NOMO-1 (cell line): ENCODE results near the gene ZFAND6.
A peak's percentile ranks its signal among the peaks of the same experiment; 100 is the strongest.

ENCODE experiments used
- DNase-seq, 2 experiments: peaks; one replicate each; lab custom pipeline; 2025; ENCODE audit not compliant: unreplicated experiment in 2 of 2; lab: John Stamatoyannopoulos, UW

Gene ZFAND6

GRCh38 chr15:80138961-80139360, 79.5 kb downstream of the ZFAND6 start:
- no peak for DNase-seq

DNA sequence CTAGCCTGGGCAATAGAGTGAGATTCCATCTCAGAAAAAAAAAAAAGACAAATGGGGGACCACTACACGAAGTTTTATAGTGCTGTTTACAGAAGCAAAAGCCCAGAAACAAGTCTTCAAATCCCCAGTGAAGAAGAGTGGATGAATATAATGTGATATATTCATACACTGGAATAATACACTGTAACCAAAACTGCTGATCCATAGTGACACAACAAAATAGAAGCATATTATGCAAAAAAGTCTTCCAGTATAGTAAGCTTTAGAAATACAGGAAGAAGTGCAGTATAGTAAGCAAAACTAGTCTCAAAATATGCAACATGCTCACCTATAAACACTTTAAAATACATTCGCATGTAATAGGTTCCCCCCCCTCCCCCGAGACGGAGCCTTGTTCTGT, 81.4 kb downstream of the ZFAND6 start:
- no peak for DNase-seq

GRCh38 chr15:80141916-80142598, 82.6 kb downstream of the ZFAND6 start:
- DNase-seq = no peak

- DNase-seq = no peak
These were observed 83.2 kb downstream of the ZFAND6 start for GRCh38 chr15:80142646-80143045.

GRCh38 chr15:80151148-80151547, 91.7 kb downstream of the ZFAND6 start:
- no peak for DNase-seq

- no peak for DNase-seq
These were observed 92.1 kb downstream of the ZFAND6 start for GRCh38 chr15:80151576-80151975.

DNA sequence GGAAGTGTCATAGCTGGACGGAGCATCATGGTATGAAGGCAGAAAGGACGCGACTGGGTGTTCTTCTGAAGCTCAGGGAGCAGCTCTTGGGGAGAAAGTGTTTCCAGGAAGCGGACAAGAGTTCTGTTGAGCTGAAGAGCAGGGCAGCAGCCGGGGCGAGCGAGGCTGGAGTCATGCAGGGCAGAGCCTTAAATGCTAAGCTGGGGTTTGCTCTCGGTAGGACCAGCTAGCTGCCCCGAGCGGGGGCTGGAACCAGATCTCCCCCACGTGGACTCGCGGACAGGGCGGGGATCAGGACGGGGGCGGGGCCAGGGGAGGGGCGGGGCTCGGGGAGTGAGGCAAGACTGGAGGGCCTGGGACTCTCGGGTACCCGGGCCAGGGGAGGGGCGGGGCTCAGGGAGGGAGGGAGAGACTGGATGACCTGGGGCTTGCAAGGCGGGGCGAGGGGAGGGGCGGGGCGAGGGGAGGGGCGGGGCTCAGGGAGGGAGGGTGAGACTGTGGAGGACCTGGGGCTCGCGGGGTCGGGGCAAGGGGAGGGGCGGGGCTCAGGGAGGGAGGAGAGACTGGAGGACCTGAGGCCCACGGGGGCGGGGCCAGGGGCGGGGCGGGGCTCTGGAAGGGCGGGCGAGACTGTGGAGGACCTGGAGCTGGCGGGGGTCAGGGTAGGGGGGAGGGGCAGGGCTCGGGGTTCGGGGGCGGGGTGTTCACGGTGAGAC, 92.9 kb downstream of the ZFAND6 start:
- DNase-seq = peak; percentile 70 to 88

GRCh38 chr15:80152896-80153876, 93.7 kb downstream of the ZFAND6 start, which contains the start of gene FAH:
FAH (plus strand) TSS chr15:80152999; CDS start chr15:80153055, 56 bp downstream.
- peak; percentile 47 to 70 for DNase-seq

- DNase-seq = no peak
These were observed 94.4 kb downstream of the ZFAND6 start for GRCh38 chr15:80153900-80154299.

- DNase-seq = no peak
These were observed 94.9 kb downstream of the ZFAND6 start for GRCh38 chr15:80154336-80154735.

DNA sequence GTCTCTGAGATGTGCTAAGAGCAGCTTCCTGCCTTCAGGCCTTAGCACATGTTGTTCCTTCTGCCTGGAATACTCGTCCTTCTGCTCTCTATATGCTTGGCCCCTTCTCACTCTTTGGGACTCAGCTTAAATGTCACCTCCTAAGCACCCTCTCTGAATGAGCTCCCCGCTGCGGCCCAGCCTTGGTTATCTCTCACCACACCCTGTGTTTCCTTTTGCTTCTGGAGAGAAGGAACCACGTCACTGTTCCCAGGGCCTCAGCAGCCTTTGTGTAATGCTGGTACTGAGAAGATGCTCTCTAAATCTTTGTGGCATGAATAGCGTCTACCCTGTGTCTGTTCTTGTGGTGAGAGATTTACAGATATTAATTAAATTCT, 95.5 kb downstream of the ZFAND6 start:
- no peak for DNase-seq

DNA sequence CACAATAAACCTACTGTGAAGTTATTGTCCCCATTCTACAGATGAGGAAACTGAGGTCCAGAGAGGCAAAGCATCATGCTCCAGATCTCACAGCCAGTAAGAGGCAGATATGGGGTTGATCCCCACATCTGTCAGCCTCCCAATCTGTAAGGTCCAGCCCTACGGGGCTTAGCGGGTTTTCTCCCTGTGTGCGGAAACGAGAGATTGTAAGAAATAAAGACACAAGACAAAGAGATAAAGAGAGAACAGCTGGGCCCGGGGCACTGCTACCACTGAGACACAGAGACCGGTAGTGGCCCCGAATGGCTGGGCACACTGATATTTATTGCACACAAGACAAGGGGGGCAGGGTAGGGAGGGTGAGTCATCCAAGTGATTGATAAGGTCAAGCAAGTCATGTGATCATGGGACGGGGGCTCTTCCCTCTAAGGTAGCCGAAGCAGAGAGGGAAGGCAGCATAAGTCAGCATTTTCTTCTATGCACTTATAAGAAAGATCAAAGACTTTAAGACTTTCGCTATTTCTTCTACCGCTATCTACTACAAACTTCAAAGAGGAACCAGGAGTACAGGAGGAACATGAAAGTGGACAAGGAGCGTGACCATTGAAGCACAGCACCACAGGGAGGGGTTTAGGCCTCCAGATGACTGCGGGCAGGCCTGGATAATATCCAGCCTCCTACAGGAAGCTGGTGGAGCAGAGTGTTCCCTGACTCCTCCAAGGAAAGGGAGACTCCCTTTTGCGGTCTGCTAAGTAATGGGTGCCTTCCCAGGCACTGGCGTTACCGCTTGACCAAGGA, 96.1 kb downstream of the ZFAND6 start:
- DNase-seq = peak; percentile 26 to 56

DNA sequence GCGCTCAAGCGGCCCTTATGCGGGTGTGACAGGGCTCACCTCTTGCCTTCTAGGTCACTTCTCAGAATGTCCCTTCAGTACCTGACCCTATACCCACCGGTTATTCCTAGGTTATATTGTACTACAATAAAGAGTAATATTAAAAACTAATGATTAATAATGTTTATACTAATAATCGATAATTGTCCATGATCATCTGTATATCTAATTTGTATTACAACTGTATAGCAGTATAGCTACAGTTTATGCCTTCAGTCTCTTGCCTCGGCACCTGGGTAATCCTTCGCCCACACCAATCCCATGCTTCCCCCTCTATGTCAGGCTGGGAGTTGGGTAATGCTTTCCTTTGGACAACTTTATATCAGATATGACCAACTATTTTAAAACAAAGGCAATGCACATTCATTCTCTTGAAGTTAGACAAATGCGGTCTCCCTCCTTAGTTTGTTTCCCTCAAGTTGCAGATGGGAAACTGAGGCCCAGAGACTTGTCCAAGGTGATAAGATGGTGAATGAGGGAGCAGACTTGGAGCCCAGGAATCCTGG, 96.8 kb downstream of the ZFAND6 start:
- no peak for DNase-seq

- DNase-seq = no peak
These were observed 97.7 kb downstream of the ZFAND6 start for GRCh38 chr15:80157215-80157614.

- DNase-seq = no peak
These were observed 99.8 kb downstream of the ZFAND6 start for GRCh38 chr15:80159301-80159700.

- DNase-seq = no peak
These were observed 100.5 kb downstream of the ZFAND6 start for GRCh38 chr15:80159811-80160569.

DNA sequence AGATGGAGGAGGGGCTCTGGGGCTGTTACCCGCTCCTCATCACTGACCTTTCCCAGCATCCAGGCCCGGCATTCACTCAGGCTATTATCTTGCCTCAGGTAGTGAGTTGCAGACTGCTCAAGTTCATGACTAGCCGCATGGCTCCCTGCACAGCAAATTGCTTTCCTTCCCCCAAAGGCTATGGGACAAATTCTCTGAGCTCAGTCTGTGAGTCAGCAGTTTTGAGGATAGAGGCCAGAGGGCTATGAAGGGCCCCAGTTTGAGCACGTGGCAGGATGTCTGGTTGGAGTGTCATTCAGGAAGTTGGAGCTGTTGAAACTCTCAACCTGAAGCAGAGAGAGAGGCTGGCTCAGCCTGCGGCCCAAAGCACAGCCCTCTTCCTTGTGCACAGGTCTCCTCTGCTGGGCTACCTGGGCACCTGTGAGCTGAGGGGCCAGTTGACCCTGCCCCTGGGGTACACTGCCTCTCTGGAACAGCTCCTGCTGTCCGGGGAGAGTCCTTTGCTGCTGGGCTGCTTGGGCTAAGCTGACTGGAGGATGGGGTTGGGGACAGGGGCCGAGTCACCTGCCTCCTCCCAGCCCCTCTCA, 101.2 kb downstream of the ZFAND6 start:
- peak; percentile 97 to 99 for DNase-seq

- no peak for DNase-seq
These were observed 102.1 kb downstream of the ZFAND6 start for GRCh38 chr15:80161468-80162016.
